Measurements from ENCODE around the gene ELOVL6. TPM values are rescaled to one million over a fixed set of nuclear protein-coding genes. Genes with fewer than 3 reads are reported as not detected.
"Not testable (repeated sequence)": the region's sequence is repeated elsewhere in the genome, so short reads cannot be mapped to it uniquely, and the experiment has no call there.

ELOVL6 gene, protein sequence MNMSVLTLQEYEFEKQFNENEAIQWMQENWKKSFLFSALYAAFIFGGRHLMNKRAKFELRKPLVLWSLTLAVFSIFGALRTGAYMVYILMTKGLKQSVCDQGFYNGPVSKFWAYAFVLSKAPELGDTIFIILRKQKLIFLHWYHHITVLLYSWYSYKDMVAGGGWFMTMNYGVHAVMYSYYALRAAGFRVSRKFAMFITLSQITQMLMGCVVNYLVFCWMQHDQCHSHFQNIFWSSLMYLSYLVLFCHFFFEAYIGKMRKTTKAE
- total RNA-seq: 8.9 TPM

DNA sequence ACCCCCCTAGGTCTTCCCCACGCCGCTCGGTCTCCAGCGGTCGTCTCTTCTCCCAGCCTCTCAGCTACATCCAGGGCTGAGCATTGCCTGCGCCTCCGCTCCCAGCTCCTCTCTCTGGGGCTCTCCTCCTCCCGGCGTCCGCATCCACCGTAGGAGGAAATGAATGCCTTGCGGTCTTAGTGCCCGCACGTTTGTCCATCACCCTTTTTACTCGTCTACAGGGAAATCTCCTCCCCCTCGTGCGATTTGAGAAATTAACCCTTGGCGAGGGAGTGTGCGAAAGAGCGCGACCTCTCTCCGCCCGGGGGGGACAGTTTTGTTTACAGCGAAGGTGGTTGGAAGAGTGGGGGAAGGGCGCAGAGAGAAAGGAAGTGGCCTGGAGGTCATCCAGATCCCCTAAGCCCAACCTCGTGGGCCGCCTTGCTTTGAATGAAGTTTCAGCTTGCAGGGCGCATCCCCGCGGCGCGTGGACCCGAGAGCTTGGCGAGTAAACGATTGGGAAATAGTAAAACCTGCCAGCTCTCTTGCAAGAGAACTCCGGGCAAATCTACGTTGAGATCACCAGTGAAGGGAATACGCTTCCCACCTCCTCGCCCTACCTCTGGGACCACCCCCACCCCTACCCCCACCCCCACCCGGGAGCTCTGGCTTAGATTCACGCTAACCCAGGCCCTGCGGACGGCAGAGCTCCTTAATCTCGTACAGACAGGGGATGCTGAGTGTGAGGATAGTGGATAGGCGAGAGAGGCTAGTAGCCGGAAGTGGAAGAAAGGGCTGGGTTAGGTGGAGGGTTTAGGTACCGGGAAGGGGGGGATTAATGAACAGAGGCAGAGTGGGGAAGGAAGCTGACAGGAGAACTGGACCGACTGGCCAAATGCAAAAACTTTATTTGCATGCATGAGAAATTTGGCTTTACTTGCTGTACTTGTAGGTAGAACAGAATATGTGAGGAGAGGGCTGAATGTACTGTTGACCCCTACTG, at the start of gene ELOVL6:
Gene ELOVL6, minus strand, starts transcription at position 181 of the 982 bp plus-strand sequence. CDS start 280 bp downstream, outside the sequence.
- DNase-seq: peak; percentile 80

DNA sequence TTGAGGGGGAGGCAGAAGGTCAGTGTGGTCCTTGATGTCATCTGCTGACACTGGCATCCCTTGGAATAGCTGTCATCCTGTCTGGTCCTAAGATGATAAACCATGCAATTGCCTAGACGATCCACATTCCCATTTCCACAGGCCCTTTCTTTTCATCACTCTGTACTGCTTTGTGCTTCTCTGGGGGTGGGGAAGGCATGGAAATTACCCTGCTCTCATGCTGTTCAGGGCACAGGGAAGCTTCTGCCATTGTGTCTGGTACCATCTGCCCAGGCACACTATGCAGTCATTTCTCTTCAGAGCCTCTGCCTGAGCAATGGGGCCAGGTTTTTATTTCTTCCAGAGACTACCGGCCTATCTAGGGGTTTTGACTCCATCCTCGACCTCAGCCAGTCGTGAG, 49.7 kb upstream of the ELOVL6 start:
- DNase-seq: no peak

DNA sequence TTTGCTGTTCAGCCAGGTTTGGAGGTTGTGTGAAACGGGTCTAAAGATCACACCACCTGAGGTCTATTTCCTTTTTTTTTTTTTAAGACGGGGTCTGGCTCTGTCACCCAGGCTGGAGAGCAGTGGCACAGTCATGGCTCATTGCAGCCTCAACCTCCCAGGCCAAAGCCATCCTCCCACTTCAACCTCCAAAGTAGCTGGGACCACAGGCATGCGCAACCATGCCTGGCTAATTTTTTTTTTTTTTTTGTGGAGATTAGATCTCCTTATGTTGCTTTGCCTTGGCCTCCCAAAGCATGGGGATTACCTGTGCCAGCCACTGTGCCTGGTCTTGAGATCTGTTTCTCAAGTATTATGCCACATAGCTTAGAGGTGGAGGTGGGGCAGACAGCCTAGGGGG, 49.2 kb upstream of the ELOVL6 start:
- DNase-seq: no peak

DNA sequence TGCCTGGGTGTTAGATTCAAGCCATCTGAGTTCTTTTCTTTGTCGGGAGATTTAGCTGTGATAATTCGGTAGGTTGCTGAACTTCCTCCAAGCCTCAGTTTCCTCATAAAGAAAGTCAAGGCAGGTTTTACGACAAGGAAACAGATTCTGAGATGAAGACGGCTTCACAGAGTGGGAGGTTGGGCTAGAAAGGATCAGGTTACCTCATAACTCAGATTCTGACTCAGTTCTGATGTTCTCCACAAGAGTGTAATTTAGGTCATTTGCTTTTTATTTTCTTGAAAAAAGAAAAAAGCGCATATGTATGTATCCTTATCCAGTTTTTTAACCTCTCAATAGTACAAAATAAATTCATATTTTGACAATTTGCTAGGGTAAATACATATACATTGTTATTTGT, 47.2 kb upstream of the ELOVL6 start:
- no peak for DNase-seq

DNA sequence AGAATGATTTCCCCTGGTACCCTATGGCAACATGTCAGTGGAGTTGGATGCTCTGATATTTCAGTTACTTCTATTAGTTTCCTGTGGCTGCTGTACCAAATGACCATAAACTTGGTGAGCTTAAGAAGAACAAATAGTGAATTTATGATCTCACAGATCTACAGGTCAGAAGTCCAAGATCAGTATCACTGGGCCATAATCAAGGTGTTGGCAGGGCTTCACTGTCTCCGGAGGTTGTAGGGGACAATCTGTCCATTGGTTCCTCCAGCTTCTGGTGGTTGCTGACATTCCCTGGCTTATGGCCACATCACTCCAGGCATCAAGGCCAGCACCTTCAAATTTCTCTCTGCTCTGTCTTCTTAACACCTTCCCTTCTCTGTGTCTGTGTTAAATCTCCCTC, 37.9 kb upstream of the ELOVL6 start:
- DNase-seq: no peak

DNA sequence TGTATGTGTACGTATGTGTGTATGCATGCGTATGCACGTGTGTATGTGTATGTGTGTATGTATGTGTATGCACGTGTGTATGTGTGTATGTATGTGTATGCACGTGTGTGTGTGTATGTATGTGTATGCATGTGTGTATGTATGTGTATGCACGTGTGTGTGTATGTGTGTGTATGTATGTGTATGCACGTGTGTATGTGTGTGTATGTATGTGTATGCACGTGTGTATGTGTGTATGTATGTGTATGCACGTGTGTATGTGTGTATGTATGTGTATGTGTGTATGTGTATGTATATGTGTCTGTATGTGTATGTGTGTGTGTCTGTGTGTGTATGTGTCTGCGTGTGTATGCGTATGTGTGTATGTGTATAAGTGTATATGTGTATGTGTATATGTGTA, 35.2 kb upstream of the ELOVL6 start:
- not testable (repeated sequence) for DNase-seq

DNA sequence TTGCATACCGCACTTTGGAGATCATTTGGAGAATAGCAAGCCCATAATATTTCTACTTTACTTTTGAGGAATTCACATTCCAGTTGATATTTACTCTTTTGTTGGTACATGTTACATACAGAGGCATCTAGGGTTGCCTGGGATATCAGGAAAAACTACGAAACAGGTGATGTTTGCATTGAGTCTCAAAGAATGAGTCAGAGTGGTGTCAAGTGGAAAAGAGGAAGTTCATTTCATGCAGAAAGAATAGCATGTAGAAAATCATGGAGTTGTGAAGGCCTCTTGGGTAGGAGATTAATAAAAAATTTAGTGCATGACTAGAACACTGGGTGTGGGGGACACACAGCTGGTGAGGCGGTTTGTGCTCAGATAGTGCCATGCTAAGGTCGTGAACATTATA, 33.5 kb upstream of the ELOVL6 start:
- DNase-seq: peak; percentile 4

DNA sequence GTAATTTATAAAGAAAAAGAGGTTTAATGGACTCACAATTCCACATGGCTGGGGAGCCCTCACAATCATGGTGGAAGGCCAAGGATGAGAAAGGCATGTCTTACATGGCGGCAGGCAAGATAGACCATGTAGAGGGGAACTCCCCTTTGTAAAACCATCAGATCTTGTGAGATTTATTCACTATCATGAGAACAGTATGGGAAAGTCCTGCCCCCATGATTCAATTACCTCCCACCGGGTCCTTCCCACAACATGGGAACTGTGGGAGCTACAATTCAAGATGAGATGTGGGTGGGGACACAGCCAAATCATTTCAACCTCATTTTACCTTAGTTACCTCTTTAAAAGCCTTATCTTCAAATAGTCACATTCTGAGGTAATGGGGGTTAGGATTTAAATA, 30.9 kb upstream of the ELOVL6 start:
- DNase-seq: no peak

DNA sequence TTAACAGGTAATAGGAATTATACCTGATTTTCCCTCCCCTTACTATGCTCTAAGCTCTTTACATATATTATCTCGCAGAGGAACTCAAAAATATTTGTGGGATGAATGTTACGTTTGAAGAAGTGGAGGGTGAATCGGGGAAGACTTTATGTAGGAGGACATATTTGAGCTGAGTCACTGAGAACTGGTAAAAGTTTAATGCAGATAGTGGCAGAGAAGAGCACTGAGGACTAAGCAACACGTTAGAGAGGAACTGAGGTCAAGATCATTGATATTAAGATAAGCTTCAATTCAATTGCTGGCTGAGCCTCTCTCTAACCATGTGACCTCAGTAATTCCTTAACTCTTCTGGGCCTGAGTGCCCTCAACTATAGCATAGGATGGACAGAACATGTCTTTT, 26.4 kb upstream of the ELOVL6 start:
- no peak for DNase-seq

DNA sequence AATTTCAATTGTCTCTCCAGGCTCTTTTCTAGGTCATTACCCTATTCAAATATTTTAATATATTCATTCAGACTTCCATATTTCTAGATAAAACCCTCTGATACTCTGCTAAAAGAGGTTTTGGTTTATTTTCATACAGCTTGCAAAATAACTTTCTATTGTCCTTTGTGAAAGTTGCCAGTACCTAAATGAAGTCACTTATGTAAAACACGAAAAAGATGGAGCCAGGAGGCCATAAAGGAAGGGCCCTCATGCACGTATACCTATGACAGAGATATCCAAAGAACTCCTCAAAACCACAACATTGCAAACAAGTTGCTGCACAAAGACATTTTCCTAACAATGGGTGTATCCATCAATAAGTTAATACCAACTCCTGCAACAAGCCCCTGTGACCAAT, 25.7 kb upstream of the ELOVL6 start:
- DNase-seq: no peak

DNA sequence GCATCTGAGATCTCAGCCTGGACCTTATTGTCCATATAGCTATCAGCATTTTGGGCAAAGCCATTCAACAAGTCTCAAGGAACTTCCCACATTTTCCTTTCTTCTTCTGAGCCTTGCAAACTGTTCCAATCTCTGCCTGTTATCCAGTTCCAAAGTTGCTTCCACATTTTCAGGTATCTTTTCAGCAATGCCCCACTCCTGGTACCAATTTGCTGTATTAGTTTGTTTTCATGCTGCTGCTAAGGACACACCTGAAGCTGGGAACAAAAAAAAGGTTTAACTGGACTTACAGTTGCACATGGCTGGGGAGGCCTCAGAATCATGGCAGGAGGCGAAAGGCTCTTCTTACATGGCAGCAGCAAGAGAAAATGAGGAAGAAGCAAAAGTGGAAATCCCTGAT, 20.5 kb upstream of the ELOVL6 start:
- not testable (repeated sequence) for DNase-seq

DNA sequence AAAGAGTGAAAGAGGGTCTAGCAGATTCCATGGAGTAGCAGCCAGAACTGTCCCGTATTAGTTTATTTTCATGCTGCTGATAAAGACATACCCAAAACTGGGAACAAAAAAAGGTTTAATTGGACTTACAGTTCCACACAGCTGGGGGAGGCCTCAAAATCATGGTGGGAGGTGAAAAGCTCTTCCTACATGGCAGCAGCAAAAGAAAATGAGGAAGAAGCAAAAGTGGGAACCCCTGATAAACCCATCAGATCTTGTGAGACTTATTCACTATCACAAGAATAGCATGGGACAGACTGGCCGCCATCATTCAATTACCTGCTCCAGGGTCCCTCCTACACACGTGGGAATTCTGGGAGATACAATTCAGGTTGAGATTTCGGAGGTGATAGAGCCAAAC, 18.8 kb upstream of the ELOVL6 start:
- not testable (repeated sequence) for DNase-seq

DNA sequence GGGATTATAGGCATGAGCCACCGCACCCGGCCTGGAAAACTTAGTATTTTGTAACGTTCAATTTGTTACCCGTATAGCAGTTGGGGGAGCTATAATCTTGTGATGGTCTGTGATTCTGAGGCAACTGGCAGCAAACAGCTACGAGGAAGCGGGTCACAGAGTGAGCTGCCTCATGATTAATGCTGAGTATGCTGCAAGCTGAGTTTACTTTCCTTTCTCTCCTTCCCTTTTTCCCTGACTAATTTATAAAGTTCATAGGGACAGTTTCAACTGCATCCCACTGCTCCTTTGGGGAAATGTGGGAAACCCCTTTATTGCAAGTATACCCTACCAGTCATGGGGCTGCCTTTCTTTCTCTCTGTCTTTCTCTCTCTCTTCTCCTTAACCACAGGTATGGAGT, 17.7 kb upstream of the ELOVL6 start:
- DNase-seq: no peak

DNA sequence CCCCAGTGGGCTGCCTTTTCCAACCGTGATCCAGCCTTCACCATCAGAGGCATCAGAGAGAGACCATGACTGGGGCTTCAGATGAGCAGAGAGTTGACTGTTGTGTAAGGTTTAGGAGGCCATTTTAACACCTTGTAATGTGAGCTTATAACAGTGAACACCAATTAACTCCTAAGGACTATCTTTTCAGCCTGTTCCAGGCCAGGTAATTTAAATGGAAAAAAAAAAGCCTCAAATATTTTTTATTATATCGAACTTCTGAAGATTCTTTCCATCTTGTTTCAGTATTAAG, 13.3 kb upstream of the ELOVL6 start:
- DNase-seq: no peak

DNA sequence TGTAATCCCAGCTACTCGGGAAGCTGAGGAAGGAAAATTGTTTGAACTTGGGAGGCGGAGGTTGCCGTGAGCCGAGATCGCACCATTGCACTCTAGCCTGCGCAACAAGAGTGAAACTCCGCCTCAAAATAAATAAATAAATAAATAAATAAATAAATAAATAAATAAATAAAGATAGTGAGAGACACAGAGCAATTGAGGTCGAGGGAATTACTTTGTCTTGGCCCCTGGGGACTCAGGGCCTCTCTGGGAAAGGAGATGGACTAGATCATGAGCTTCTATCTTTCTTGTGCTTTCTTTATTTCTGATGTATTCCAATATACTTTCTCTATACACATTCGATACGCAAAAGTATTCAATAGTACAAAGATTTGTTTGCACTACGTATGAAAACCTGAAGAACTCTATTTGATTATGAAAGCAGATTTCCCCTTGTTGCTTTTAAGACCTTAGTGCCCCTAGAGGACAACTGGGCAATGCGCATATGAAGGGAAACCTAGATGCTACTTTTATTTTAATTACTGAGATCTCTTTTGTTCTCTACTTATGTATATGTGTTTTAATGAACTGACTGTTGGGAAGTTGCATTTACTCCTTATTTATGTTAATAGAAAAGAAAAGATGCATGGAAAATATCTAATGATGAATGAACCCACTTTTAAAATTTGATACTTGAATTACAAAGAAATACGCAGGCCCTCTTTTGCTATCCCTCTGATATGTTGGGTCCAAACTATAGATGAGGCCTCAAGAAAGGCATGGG, 12.8 kb upstream of the ELOVL6 start:
- DNase-seq: peak; percentile 57

DNA sequence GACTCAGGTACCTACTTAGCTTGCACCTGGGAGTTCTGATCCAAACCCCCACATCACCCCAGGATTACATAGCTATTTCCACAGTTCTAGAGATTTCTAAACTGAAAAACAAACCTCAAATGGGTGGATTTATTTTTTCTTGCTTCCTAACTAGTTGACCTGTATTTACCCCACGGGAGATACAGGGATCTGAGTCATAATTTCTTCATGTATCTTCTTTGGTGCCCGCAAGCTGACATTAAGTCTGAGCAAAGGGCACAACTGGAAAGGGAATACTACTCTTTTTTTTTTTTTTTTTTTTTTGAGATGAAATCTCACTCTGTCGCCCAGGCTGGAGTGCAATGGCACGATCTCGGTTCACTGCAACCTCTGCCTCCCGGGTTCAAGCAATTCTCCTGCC, 10.0 kb upstream of the ELOVL6 start:
- DNase-seq: no peak

DNA sequence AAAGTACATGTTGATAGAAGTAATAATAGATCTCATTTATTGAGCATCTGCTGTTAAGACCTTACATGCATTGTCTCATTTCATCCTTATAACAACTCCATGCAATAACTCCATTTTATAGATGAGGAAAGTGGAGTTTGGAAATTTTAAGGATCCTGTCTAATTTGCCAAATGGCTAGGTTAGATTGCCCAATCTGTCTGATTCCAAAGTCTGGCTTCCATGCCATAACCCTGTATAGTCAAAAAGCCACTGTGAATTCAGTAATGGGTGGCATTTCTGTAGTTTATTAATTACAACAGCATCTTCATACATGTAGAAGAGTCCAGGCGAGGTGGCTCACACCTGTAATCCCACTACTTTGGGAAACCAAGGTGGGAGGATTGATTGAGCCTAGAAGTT, 8.8 kb upstream of the ELOVL6 start:
- DNase-seq: no peak

DNA sequence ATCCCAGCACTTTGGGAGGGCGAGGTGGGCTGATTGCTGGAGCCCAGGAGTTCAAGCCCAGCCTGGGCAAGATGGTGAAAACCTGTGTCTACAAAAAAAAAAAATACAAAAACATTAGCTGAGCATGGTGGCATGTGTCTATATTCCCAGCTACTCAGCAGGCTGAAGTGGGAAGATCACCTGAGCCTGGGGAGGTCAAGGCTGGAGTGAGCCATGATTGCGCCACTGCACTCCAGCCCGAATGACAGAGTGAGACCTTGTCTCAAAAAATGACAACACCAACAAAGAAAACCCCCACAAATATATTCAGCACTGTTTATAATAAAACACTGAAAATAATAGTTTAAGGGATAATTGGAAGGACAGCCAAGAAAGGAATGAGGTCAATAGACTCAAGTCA, 3.6 kb upstream of the ELOVL6 start:
- DNase-seq: no peak

DNA sequence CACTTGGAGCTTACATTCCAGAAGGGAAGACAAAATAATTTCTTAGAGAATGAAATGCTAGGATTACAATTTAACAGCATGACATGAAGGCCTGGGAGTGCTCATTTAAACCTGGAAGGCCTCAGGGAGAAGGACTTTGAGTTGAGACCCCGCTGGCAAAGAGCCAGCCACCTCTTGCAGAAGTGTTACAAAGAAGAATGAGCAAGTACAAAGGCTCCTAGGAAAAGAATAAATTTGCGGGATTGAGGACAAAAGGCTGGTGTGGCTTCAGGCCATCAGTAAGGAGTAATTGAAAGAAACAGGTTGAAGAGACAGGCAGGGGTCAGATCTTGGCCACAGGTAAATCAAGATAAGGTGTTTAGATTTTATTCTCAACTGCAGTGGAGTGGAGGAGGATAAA, 3.1 kb upstream of the ELOVL6 start:
- no peak for DNase-seq

DNA sequence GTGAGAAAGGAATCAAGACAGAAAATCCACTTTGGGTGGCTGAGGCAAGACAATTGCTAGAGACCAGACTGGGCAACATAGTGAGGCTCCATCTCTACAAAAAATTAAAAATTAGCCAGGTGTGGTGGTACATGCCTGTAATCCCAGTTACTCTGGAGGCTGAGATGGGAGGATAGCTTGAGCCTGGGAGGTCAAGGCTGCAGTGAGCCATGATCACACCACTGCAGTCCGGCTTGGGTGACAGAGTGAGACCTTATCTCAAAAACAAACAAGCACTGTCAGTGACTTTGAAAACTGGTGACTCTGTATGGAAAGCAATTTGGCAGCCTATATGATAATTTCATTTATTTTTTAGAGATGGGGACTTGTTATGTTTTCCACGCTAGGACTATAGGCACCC, 2.3 kb upstream of the ELOVL6 start:
- DNase-seq: no peak

DNA sequence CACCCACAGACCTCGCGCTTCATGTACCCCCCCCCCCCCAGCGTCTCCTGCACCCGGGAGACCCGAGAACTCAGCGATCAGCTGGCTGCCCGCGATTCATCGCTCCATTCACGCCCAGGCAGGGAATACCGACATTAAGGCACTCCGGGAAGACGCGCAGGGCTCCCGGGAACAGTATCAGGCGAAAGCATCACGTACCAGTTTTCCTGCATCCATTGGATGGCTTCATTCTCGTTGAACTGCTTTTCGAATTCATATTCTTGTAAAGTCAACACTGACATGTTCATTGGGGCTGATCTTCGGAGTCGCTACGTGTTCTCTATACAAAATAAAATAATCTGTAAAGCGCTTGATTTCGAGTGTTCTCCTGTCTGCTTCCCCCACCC, 373 bp downstream of the ELOVL6 start:
- DNase-seq: peak; percentile 55

DNA sequence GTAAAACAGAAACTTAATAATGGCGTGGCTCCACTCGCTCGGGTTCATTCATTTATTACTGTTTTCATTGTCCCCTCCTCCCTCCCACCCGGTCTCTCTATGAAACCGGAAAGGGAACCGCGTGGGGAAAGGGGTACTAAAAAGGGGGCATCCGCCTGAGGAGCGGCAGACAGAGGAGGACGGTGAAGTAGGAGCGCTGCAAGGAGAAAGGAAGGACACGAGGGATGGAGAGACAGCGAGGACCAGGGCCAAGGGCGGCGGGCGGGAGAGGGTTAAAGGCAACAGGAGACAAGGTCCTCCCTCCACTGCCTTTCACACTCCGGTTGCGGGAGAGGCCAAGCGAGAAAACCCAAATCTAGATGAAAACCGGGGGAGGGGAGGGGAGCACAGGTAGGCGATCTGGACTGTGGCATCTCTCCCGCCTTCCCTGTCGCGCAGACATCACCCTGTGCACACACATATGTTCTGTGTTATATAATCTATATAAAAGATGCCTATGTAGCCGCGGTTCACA, 829 bp downstream of the ELOVL6 start:
- peak; percentile 86 for DNase-seq
